GM12878 (cell line): Measurements from ENCODE around the gene SLC24A3. TPM values are rescaled to one million over a fixed set of nuclear protein-coding genes. Genes with fewer than 3 reads are reported as not detected.

Experiments
- ATAC-seq: fragments of 200-7000 bp; cut with Tn5 transposase; 3 replicates; pipeline ENCODE4 v1.9.1; 2020; ENCODE audit warnings: mild to moderate bottlenecking, moderate library complexity
- BruUV-seq: library from RNA; stranded (reverse); fragments of 400-500 nt; replicated peaks from 2 replicates; lab custom pipeline; 2021; lab: Mats Ljungman, UMichigan
- CTCF ChIA-PET: fragments of 300-600 bp; sonication (Branson Sonifier 250); formaldehyde crosslinking; extraction: SDS; loops from one replicate; lab custom pipeline; 2021; ENCODE audit warnings: inconsistent platforms; lab: Yijun Ruan, JAX
- POLR2A ChIA-PET: fragments of 350-600 bp; formaldehyde crosslinking; extraction: SDS; loops from one replicate; lab custom pipeline; 2021; ENCODE audit warnings: inconsistent platforms; lab: Charles Lee
- RAD21 ChIA-PET: fragments of 300-600 bp; sonication (Branson Sonifier 250); formaldehyde crosslinking; loops from one replicate; lab custom pipeline; 2023; ENCODE audit warnings: antibody characterized with exemption; ENCODE audit not compliant: unreplicated experiment; lab: Charles Lee
- SMC1A ChIA-PET: fragments of 300-600 bp; sonication (Branson Sonifier 250); formaldehyde crosslinking; loops from one replicate; lab custom pipeline; 2023; ENCODE audit not compliant: unreplicated experiment, uncharacterized antibody; lab: Charles Lee
- DNase-seq: peaks from one replicate; pipeline ENCODE4 v3.0.0-alpha.2; 2011; ENCODE audit warnings: low read depth, low spot score
- FAIRE-seq: peaks from 3 replicates; lab custom pipeline; 2011; peaks lifted over from hg19 to GRCh38; lab: Jason Lieb, UNC
- H2AFZ ChIP-seq: 2 replicates; pipeline ENCODE4 v1.6.0; 2011; ENCODE audit warnings: low read depth, low read length, control low read depth; ENCODE audit not compliant: control insufficient read depth
- H3K27ac ChIP-seq: 2 replicates; pipeline ENCODE4 v1.5.1; 2011; ENCODE audit warnings: control low read depth; ENCODE audit not compliant: control insufficient read depth, insufficient read depth
- H3K27me3 ChIP-seq, 2 experiments: replicated peaks in 1 of 2; 2 replicates each; pipeline versions ENCODE4 v1.6.0 to v1.6.1; 2011; ENCODE audit warnings: low read length in 1 of 2; ENCODE audit not compliant: control insufficient read depth in 2 of 2, insufficient read depth in 2 of 2
- H3K36me3 ChIP-seq, 2 experiments: 2 replicates each; pipeline ENCODE4 v1.5.1; 2011; ENCODE audit warnings: low read length in 1 of 2; ENCODE audit not compliant: control insufficient read depth in 2 of 2, insufficient read depth in 2 of 2
- H3K4me1 ChIP-seq: 2 replicates; pipeline ENCODE4 v1.6.1; 2011; ENCODE audit warnings: mild to moderate bottlenecking, low read length, moderate library complexity, mixed read lengths; ENCODE audit not compliant: control insufficient read depth, insufficient read depth
- H3K4me2 ChIP-seq: 2 replicates; pipeline ENCODE4 v1.6.0; 2011; ENCODE audit warnings: control low read depth; ENCODE audit not compliant: control insufficient read depth, insufficient read depth
- H3K4me3 ChIP-seq: fragments of 200-600 bp; sonication (generic); 2 replicates; pipeline ENCODE4 v1.5.1; 2016
- H3K79me2 ChIP-seq: 2 replicates; pipeline ENCODE4 v1.6.0; 2011; ENCODE audit warnings: low read length; ENCODE audit not compliant: control insufficient read depth, insufficient read depth
- H3K9ac ChIP-seq: 2 replicates; pipeline ENCODE4 v1.8.0; 2011; ENCODE audit warnings: low read length, control low read depth, mixed read lengths; ENCODE audit not compliant: control insufficient read depth, insufficient read depth
- H3K9me3 ChIP-seq: replicated peaks from 3 replicates; pipeline ENCODE4 v1.5.1; 2011; ENCODE audit warnings: mild to moderate bottlenecking, low read length; ENCODE audit not compliant: control insufficient read depth, insufficient read depth
- H4K20me1 ChIP-seq: 2 replicates; pipeline ENCODE4 v1.6.0; 2011; ENCODE audit not compliant: control insufficient read depth, insufficient read depth
- BMI1 ChIP-seq: fragments of 450-650 bp; IDR thresholded peaks from 2 replicates; pipeline ENCODE4 v1.6.1; 2016; ENCODE audit warnings: mild to moderate bottlenecking, moderate library complexity, borderline replicate concordance
- EP300 ChIP-seq, 2 experiments: fragments of 150-350 bp in 1 of 2; IDR thresholded peaks; 2 replicates each; pipeline ENCODE4 v1.6.1; 2011 to 2012; ENCODE audit warnings: low read depth in 2 of 2, low read length in 2 of 2, borderline replicate concordance in 1 of 2, improper control_type of control experiment in 1 of 2, inconsistent platforms in 1 of 2; ENCODE audit not compliant: control insufficient read depth in 1 of 2
- ESRRA ChIP-seq: IDR thresholded peaks from 2 replicates; pipeline ENCODE4 v1.6.1; 2012; ENCODE audit warnings: mild to moderate bottlenecking, low read length, improper control_type of control experiment
- FOS ChIP-seq: IDR thresholded peaks from 3 replicates; pipeline ENCODE4 v1.6.1; 2011; ENCODE audit warnings: borderline replicate concordance; ENCODE audit not compliant: insufficient read length; ENCODE audit errors: extremely low read depth
- SPI1 ChIP-seq: IDR thresholded peaks from 2 replicates; pipeline ENCODE4 v1.6.1; 2011; ENCODE audit warnings: low read depth, mild to moderate bottlenecking, low read length, moderate library complexity, borderline replicate concordance; ENCODE audit not compliant: insufficient read depth
- TAF1 ChIP-seq: IDR thresholded peaks from 2 replicates; pipeline ENCODE4 v1.6.1; 2011; ENCODE audit warnings: mild to moderate bottlenecking, low read depth, low read length, borderline replicate concordance
- YY1 ChIP-seq: IDR thresholded peaks from 2 replicates; pipeline ENCODE4 v1.6.1; 2011; ENCODE audit warnings: low read depth, mild to moderate bottlenecking, low read length
- ZBTB40 ChIP-seq: fragments of 450-650 bp; IDR thresholded peaks from 2 replicates; pipeline ENCODE4 v1.6.1; 2016; ENCODE audit warnings: mild to moderate bottlenecking, moderate library complexity, borderline replicate concordance
- ZZZ3 ChIP-seq: IDR thresholded peaks from 2 replicates; pipeline ENCODE4 v1.6.1; 2011; ENCODE audit warnings: low read depth; ENCODE audit not compliant: control insufficient read depth, insufficient read length
- WGBS: methylation state at CpG from one replicate; pipeline ENCODE4 v1.1.6; 2016; ENCODE audit warnings: low lambda C conversion rate; ENCODE audit not compliant: insufficient replicate concordance, insufficient coverage; ENCODE audit errors: missing lambda C conversion rate; 5-methylcytosine and 5-hydroxymethylcytosine counted together
- in situ Hi-C: fragments of 300-500 bp; cut with MboI; formaldehyde crosslinking; loops from 9 replicates; pipeline ENCODE4 v1.14.3; 2018; ENCODE audit warnings: mixed read lengths
- intact Hi-C: fragments of 100-400 bp; cut with micrococcal nuclease; formaldehyde crosslinking; loops from one replicate; pipeline ENCODE4 v1.14.2; 2022; ENCODE audit not compliant: unreplicated experiment
- polyA plus RNA-seq, 11 experiments: library from polyadenylated mRNA; depleted of rRNA in 4 of 11; unstranded in 6 of 11; stranded (reverse) in 5 of 11; fragments of >200 nt; fragmentation: Nextera tagmentation in 4 of 11; fragmentation: Illumina TruSeq in 1 of 11; extraction: Ambion mirVana in 4 of 11; extraction: Trizol in 1 of 11; gene quantifications; 1 replicate in 1 of 11; 2 replicates in 10 of 11; pipeline versions ENCODE4 v1.2.1 to v1.2.3, GENCODE V29; 2011 to 2016; ENCODE audit warnings: inconsistent platforms in 2 of 11, missing spikeins in 2 of 11, low read depth in 1 of 11
- total RNA-seq, 4 experiments: library from RNA; depleted of rRNA in 3 of 4; stranded (reverse); fragments of >200 nt in 3 of 4; fragmentation: Illumina TruSeq in 1 of 4; extraction: Trizol in 1 of 4; gene quantifications; 2 replicates each; pipeline versions ENCODE4 v1.2.1 to v1.2.3, GENCODE V29; 2013 to 2021

Gene SLC24A3
- total and polyA plus RNA-seq, 10 of the 15 experiments (the other 5 are each of a cell fraction or from before 2014, with no cell fraction given) = 0.04 TPM; not detected in 9

GRCh38 chr20:19701429-19701828, 489.0 kb downstream of the SLC24A3 start:
- H3K4me1 ChIP-seq = no peaks in the 10 kb centered on the region
- WGBS = 4% methylated on average over 3 of the region's 3 CpGs
- DNase-seq (no peak), FAIRE-seq (no peak), ATAC-seq (peak; percentile 54)
- intact Hi-C loops (no loop called here), in situ Hi-C loops (no loop called here)
- POLR2A ChIA-PET = interaction anchor here (0.6 kb wide), 3 partner anchors 8 to 901 kb away, joined by 3 read pairs; no protein-coding TSS in a partner anchor
- no peaks in the 10 kb centered on the region for H3K9me3 ChIP-seq
- CTCF ChIA-PET = interaction anchor here (1.6 kb wide), 1 partner anchor 8 kb away, joined by 7 read pairs; no protein-coding TSS in a partner anchor
- H2AFZ ChIP-seq = no peak overlapping the region
- SMC1A ChIA-PET = interaction anchor here (0.6 to 3.6 kb wide), 4 partner anchors 8 to 78 kb away, joined by 3 to 16 read pairs (median 3); no protein-coding TSS in a partner anchor
- no peak overlapping the region for H3K9ac ChIP-seq
- BruUV-seq = no TSS peak
- H3K36me3 ChIP-seq = no peaks in the 10 kb centered on the region
- no peaks in the 10 kb centered on the region for H4K20me1 ChIP-seq
- peak; percentile 65; the same call in 1 of the 2 replicates for TF ChIP-seq SPI1
- no peak for TF ChIP-seq FOS
- TF ChIP-seq ESRRA = no peak
- RAD21 ChIA-PET = interaction anchor here (0.9 to 1.2 kb wide), 3 partner anchors 8 to 84 kb away, joined by 3 to 4 read pairs (median 3); no protein-coding TSS in a partner anchor
- H3K4me2 ChIP-seq = no peak overlapping the region
- H3K27me3 ChIP-seq = peaks cover 0 to 3% of the 10 kb centered on the region in 2 experiments; a peak in 1 of 4 replicates
- no peaks in the 10 kb centered on the region for H3K79me2 ChIP-seq
- no peak overlapping the region for H3K4me3 ChIP-seq
- H3K27ac ChIP-seq = no peak overlapping the region

GRCh38 chr20:19706463-19706862, 494.0 kb downstream of the SLC24A3 start:
- Histone ChIP-seq H3K9me3 (no peaks in the 10 kb centered on the region), H3K4me1 (no peaks in the 10 kb centered on the region), H3K27ac (no peak overlapping the region), H2AFZ (no peak overlapping the region), H3K4me2 (no peak overlapping the region), H3K79me2 (no peaks in the 10 kb centered on the region), H3K9ac (no peak overlapping the region), H3K36me3 (no peaks in the 10 kb centered on the region), H3K27me3 (peaks cover 0 to 3% of the 10 kb centered on the region in 2 experiments; a peak in 2 of 4 replicates), H3K4me3 (no peak overlapping the region), H4K20me1 (no peaks in the 10 kb centered on the region)
- no peak for FAIRE-seq
- 3% methylated on average over 4 of the region's 4 CpGs for whole genome bisulfite sequencing
- ChIA-PET CTCF (interaction anchor here (0.7 to 2.1 kb wide), 4 partner anchors 12 to 122 kb away, joined by 3 to 12 read pairs (median 5); no protein-coding TSS in a partner anchor), SMC1A (interaction anchor here (1.0 to 4.7 kb wide), 14 partner anchors 9 to 123 kb away, joined by 3 to 30 read pairs (median 7); no protein-coding TSS in a partner anchor), POLR2A (interaction anchor here (0.6 to 0.9 kb wide), 3 partner anchors 13 to 64 kb away, joined by 3 to 4 read pairs (median 3); no protein-coding TSS in a partner anchor), RAD21 (interaction anchor here (0.8 to 2.6 kb wide), 12 partner anchors 12 to 209 kb away, joined by 3 to 21 read pairs (median 4); no protein-coding TSS in a partner anchor)
- ATAC-seq = peak; percentile 89
- intact Hi-C loops (no loop called here), in situ Hi-C loops (no loop called here)
- DNase-seq = peak; percentile 27
- BruUV-seq = no TSS peak
- no peak for TF ChIP-seq EP300 (IDR thresholded peaks at IDR 0.05; ENCODE audit: borderline replicate concordance in 1 of 2, control insufficient read depth in 1 of 2, low read depth in 2 of 2, low read length in 2 of 2)
- no peak for TF ChIP-seq TAF1
- no peak for TF ChIP-seq ZBTB40
- no peak for TF ChIP-seq YY1
- no peak for TF ChIP-seq BMI1
- no peak for TF ChIP-seq ZZZ3
